KMS-11 (cell line): Measurements from ENCODE around the gene PPP1R14B.
A peak's percentile ranks its signal among the peaks of the same experiment; 100 is the strongest.

Experiments used
- H2AFZ ChIP-seq: fragments of 200-600 bp; sonication (generic); 2 replicates; pipeline ENCODE4 v1.6.1; 2016; ENCODE audit warnings: antibody characterized with exemption, mixed run types, low read depth
- H3K27ac ChIP-seq: fragments of 200-600 bp; sonication (generic); 2 replicates; pipeline ENCODE4 v1.6.1; 2016; ENCODE audit warnings: mild to moderate bottlenecking, mixed run types
- H3K27me3 ChIP-seq: fragments of 200-600 bp; sonication (generic); 2 replicates; pipeline ENCODE4 v1.6.1; 2017; ENCODE audit warnings: mild to moderate bottlenecking, low read depth, mixed run types, moderate library complexity; ENCODE audit not compliant: insufficient read depth
- H3K36me3 ChIP-seq: fragments of 200-600 bp; sonication (generic); 2 replicates; pipeline ENCODE4 v1.6.1; 2017; ENCODE audit warnings: mild to moderate bottlenecking, mixed run types; ENCODE audit not compliant: insufficient read depth
- H3K4me1 ChIP-seq: fragments of 200-600 bp; sonication (generic); 2 replicates; pipeline ENCODE4 v1.6.1; 2016; ENCODE audit warnings: mild to moderate bottlenecking, low read depth, mixed run types; ENCODE audit not compliant: poor library complexity, severe bottlenecking
- H3K4me2 ChIP-seq: fragments of 200-600 bp; sonication (generic); 2 replicates; pipeline ENCODE4 v1.7.0; 2016; ENCODE audit warnings: mild to moderate bottlenecking, mixed run types
- H3K4me3 ChIP-seq: fragments of 200-600 bp; sonication (generic); IDR thresholded peaks from 2 replicates; pipeline ENCODE4 v1.6.1; 2017; ENCODE audit warnings: low read depth, low read length, mixed read lengths; ENCODE audit not compliant: insufficient read depth
- H3K79me2 ChIP-seq: fragments of 200-600 bp; sonication (generic); 2 replicates; pipeline ENCODE4 v1.6.1; 2016; ENCODE audit warnings: low read depth, mixed run types; ENCODE audit not compliant: insufficient read depth
- H3K9ac ChIP-seq: fragments of 200-600 bp; sonication (generic); 2 replicates; pipeline ENCODE4 v1.6.1; 2016; ENCODE audit warnings: mild to moderate bottlenecking, mixed run types
- H4K20me1 ChIP-seq: fragments of 200-600 bp; sonication (generic); 2 replicates; pipeline ENCODE4 v1.6.1; 2016; ENCODE audit warnings: mild to moderate bottlenecking, mixed run types; ENCODE audit not compliant: insufficient read depth
- TF ChIP-seq, protein P1 (sequence below): fragments of 200-600 bp; sonication (generic); conservative IDR thresholded peaks from 2 replicates; pipeline ENCODE4 v1.6.1; 2017; ENCODE audit warnings: low read depth, mild to moderate bottlenecking, antibody characterized with exemption, low read length, moderate library complexity, mixed read lengths

The PPP1R14B gene

DNA sequence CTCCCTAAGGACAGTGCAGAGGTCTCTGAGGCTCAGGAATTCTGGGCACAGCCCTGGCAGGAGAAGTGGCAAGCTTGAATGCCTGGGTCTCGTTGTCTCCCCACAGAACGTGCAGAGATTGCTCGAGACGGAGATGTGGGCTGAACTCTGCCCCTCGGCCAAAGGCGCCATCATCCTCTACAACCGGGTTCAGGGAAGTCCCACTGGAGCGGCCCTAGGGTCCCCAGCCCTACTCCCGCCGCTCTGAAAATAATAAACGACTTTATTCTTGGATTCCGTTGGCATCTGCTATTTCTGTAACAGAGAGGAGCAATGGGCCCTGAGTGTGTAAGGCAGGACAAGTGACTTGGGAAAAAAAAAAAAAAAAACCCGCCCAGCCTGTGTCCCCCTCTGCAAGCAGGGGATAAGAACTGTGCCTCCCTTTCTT is 17.0 kb downstream of the PPP1R14B start:
- H4K20me1 ChIP-seq = no peaks in the 10 kb centered on the region
- no peaks in the 10 kb centered on the region for H3K27me3 ChIP-seq
- peaks cover 33% of the 10 kb centered on the region for H3K4me1 ChIP-seq
- TF ChIP-seq, protein P1, sequence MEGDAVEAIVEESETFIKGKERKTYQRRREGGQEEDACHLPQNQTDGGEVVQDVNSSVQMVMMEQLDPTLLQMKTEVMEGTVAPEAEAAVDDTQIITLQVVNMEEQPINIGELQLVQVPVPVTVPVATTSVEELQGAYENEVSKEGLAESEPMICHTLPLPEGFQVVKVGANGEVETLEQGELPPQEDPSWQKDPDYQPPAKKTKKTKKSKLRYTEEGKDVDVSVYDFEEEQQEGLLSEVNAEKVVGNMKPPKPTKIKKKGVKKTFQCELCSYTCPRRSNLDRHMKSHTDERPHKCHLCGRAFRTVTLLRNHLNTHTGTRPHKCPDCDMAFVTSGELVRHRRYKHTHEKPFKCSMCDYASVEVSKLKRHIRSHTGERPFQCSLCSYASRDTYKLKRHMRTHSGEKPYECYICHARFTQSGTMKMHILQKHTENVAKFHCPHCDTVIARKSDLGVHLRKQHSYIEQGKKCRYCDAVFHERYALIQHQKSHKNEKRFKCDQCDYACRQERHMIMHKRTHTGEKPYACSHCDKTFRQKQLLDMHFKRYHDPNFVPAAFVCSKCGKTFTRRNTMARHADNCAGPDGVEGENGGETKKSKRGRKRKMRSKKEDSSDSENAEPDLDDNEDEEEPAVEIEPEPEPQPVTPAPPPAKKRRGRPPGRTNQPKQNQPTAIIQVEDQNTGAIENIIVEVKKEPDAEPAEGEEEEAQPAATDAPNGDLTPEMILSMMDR = no peak
- peak overlapping the region; percentile 76 for H3K4me2 ChIP-seq
- peak overlapping the region; percentile 70 for H2AFZ ChIP-seq
- H3K36me3 ChIP-seq = no peaks in the 10 kb centered on the region
- no peak overlapping the region for H3K27ac ChIP-seq
- no peaks in the 10 kb centered on the region for H3K79me2 ChIP-seq
- no peak overlapping the region for H3K4me3 ChIP-seq
- H3K9ac ChIP-seq = peak overlapping the region; percentile 38; the same call in 1 of the 2 replicates

DNA sequence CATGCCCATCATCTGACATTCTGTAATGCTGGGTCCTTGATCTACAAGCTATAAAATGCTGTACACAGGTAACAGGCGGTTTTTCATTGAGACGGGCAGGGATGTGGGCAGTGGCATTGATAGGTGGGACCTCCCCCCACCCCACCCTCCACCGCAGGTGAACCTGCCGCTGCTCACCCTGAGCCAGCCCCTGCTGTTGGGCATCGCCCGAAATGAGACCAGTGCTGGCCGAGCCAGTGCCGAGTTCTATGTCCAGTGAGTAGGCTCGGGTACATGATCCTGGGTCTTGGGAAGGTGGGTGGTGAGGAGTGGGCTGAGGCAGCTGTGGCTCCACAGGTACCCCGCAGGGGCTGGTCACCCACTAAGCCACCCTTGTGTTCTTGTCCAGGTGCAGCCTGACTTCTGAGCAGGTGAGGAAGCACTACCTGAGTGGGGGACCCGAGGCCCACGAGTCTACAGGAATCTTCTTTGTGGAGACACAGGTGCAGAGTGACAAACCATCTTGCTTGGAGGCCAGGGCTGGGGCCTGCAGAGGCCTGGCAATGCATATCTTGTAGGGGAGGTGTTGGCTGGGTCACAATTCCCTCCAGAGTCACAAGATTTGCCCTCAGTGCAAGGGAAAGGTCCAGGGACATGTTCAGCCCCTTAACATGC is 17.5 kb downstream of the PPP1R14B start:
- no peak overlapping the region for H3K4me3 ChIP-seq
- H4K20me1 ChIP-seq = no peaks in the 10 kb centered on the region
- H3K9ac ChIP-seq = no peak overlapping the region
- TF ChIP-seq, protein P1 = no peak
- no peak overlapping the region for H2AFZ ChIP-seq
- no peaks in the 10 kb centered on the region for H3K36me3 ChIP-seq
- H3K27ac ChIP-seq = no peak overlapping the region
- H3K27me3 ChIP-seq = no peaks in the 10 kb centered on the region
- peaks cover 33% of the 10 kb centered on the region for H3K4me1 ChIP-seq
- H3K79me2 ChIP-seq = no peaks in the 10 kb centered on the region
- no peak overlapping the region; the same call in 1 of the 2 replicates for H3K4me2 ChIP-seq

DNA sequence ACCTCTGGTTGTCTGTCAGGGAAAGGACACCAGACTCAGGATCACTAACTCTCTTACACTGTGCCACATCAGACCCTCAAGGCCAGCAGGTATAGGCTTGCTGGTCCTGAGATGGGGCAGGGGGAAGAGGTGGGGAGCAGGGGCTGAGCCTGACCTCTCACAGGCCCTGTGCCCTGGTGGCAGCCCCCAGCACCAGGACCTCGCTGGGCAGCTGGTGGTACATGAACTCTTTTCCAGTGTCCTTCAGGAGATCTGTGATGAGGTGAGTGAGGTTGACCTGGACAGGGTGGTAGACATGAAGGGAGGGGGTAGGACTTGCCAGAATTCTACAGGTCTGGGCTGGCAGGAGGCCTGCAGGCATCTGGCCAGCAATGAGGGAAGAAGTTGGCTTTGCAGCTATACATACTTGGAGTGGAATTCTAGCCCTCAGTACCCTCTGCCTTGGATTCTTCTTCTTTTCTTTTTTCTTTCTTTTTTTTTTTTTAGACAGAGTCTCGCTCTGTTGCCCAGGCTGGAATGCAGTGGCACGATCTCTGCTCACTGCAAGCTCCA is 19.3 kb downstream of the PPP1R14B start:
- Histone ChIP-seq H3K79me2 (no peaks in the 10 kb centered on the region), H2AFZ (no peak overlapping the region), H4K20me1 (no peaks in the 10 kb centered on the region), H3K27ac (no peak overlapping the region), H3K36me3 (no peaks in the 10 kb centered on the region), H3K4me2 (peak overlapping the region; percentile 96; the same call in 1 of the 2 replicates), H3K4me1 (peaks cover 33% of the 10 kb centered on the region), H3K9ac (no peak overlapping the region), H3K27me3 (no peaks in the 10 kb centered on the region), H3K4me3 (no peak overlapping the region)
- TF ChIP-seq, protein P1 = no peak

- H2AFZ ChIP-seq = peak overlapping the region; percentile 67
- H3K36me3 ChIP-seq = no peaks in the 10 kb centered on the region
- H3K79me2 ChIP-seq = no peaks in the 10 kb centered on the region
- peak overlapping the region; percentile 96 for H3K4me2 ChIP-seq
- no peak overlapping the region; the same call in 1 of the 2 replicates for H3K27ac ChIP-seq
- TF ChIP-seq, protein P1 = no peak
- H3K4me3 ChIP-seq = no peak overlapping the region
- H3K9ac ChIP-seq = peak overlapping the region; percentile 53; the same call in 1 of the 2 replicates
- H4K20me1 ChIP-seq = no peaks in the 10 kb centered on the region
- no peaks in the 10 kb centered on the region for H3K27me3 ChIP-seq
- H3K4me1 ChIP-seq = peaks cover 29% of the 10 kb centered on the region
These were observed 20.2 kb downstream of the PPP1R14B start for GRCh38 chr11:64226507-64227051.
